GM19238 (cell line): ENCODE results near the gene CDH8.

Experiments used
- DNase-seq: peaks from one replicate; pipeline ENCODE4 v3.0.0; 2011; ENCODE audit warnings: low spot score; ENCODE audit not compliant: insufficient read length

Gene CDH8

DNA sequence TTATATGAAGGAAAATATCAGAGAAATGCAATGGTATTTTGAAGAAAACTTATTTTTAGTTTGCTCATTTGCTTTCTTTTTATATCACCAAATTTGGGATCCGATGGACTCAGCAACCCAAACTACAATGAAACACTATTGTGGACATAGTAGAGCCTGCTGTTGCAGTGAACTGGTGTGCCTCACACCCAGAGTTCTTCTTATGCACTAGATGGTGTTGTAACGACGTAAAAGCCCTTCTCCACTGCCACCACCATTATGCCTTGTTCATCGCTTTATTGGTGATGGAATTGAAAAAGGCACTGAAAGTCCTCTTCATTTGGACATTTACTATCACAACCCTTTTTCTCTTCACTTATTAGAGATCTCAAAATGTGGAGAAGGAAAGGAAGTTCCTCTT, 381.3 kb downstream of the CDH8 start:
- DNase-seq, result no peak

DNA sequence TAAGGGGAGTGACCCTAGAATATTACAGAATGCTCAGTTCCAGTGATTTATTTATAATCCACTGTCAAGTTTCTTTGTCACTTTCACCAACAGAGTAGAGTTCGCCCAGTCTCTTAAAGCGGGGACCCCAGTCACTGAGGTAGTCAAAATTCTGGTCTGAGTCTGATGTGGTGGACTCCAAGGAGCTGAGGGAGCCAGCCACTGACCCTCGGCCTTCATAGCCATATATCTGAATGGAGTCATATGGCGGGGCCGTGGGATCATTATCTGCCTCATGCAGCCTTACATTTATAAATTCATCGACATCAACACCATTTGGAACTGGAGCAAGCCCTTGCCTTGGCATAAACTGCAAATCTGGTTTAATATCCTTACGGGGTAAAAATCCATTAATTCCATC, 382.7 kb downstream of the CDH8 start:
- no peak for DNase-seq

DNA sequence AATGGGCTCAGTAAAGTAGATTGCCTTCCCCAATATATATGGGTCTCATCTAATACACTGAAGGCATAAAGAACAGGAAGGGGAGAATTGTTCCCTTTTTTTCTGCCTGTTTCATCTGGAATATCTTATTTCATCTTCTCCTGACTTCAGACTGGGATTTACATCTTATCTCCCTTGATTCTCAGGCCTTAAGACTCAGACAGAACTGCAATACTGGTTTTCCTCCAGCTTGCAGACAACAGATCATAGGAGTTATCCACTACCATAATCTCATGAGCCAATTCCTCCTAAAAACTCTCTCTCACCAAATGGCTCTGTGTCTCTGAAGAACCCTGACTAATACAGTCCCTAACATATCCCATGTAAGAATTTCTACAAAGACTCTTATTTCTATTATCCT, 390.7 kb downstream of the CDH8 start:
- no peak for DNase-seq

DNA sequence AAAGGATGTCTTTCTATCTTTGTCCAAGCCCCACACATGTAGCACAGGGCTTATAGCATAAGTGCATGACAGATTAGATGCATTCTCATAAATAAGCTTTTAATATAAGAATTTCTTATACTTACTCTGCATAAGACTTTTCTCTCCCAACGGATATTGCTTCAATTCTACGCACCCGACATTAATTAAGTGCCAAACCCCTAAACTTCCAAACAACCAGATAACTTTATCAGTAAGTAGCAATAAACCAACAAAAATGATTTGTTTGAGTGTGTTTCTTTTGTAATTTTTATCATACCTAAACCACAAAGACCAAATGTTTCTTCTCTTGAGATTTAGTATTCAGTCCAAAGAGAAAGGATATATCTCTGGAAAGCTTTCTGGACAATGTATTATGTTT, 391.5 kb downstream of the CDH8 start:
- DNase-seq, result no peak

DNA sequence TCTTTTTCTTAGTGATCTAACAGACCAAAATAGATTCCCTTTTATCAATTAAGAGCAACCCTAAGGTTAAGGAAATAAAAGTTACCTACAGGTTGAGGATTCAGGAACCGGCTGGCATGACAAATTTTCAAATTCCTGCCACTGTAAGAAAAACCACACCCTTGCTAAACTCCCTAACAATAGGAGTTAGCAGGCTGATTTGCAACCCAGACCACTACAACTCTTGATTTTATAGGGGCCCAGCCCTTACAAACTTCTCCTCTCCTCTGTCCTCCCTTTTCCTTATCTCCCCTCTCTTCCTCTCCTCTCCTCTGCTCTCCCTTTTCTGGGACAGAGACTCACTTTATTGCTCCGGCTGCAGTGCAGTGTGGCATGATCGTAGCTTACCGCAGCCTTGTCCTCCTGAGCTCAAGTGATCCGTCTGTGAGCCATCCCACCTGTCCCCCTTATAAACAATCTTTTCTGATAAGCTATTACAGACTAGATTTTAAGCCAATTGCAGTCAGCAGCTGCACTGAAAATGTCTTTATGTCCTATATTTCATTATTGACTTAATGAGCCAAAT, 418.9 kb downstream of the CDH8 start:
- no peak for DNase-seq

DNA sequence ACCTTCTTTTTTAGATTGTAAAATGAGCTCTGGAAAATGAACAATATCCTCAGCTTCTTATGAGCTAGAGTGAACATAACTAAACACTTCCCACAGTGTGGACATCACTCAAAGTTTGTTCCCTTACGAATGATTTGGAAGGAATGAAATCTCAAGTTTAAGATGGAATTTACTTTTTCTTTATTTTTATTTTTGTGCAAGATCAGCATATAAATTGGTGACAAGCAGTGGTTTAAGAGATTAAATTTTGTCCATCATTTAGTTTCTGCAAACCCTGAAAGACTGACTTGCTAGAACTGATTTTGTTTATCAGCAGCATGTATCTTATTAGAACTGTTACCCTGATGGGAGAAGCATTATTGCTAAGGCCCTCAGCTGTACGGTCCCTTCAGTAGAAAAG, 420.1 kb downstream of the CDH8 start:
- no peak for DNase-seq

DNA sequence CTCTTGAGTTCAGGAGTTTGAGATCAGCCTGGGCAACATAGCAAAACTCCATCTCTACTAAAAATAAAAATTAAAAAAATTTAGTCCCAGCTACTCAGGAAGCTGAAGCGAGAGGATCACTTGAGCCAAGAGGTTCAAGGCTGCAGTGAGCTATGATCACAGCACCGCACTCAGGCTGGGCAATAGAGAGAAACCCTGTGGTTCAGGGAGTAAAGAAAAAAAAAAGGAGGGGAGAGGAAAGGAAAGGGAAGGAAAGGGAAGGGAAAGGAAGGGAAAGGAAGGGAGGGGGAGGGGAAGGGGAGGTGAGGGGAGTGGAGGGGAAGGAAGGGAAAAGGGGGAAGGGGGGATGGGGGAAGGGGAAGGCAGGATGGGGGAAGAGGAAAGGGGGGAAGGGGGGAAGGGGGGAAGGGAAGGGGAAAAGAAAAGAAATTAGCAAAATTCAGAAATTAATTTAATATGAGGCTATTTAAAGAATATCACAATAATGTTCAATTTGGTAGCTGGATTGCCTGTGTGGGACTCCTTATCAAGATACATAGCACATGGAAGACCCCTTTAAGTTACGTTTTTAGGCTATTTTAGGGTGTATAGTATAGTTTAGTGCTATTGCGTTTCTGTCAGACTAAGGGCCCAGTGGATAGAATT, 424.3 kb downstream of the CDH8 start:
- DNase-seq, result no peak

DNA sequence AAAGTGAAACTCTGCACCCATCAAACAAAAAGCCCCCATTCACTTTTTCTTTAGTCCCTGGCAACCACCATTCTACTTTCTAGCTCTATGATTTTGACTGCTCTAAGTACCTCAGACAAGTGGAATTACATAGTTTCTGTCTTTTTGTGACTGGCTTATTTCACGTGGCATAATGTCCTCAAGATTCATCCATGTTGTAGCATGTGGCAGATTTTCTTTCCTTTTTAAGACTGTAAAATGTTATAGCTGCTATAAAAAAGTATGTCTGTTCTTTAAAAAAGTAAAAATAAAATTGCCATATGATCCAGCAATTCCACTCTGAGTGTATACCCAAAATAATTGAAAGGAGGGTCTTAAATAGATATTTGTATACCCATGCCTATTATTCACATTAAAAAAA, 429.7 kb downstream of the CDH8 start:
- no peak for DNase-seq
